Ramos (cell line): ENCODE measurements around the gene RAB36.

Experiments used
- in situ Hi-C: fragments of 300-500 bp; cut with MboI; formaldehyde crosslinking; loops from one replicate; pipeline ENCODE4 v1.14.3; 2022; ENCODE audit warnings: low sequenced_read_pairs; ENCODE audit not compliant: unreplicated experiment

RAB36 gene

GRCh38 chr22:23153994-23154393 is 8.7 kb downstream of the RAB36 start:
- in situ Hi-C loops = loop anchor here (25.0 kb wide), 1 partner anchor 383 kb away; no protein-coding TSS in a partner anchor

- in situ Hi-C loops = loop anchor here (25.0 kb wide), 1 partner anchor 383 kb away; no protein-coding TSS in a partner anchor
Observed at GRCh38 chr22:23154461-23154860, 9.2 kb downstream of the RAB36 start.

- in situ Hi-C loops = loop anchor here (25.0 kb wide), 1 partner anchor 382 kb away; no protein-coding TSS in a partner anchor
Observed at GRCh38 chr22:23155143-23155542, 9.9 kb downstream of the RAB36 start.

- in situ Hi-C loops = loop anchor here (25.0 kb wide), 1 partner anchor 381 kb away; no protein-coding TSS in a partner anchor
Observed at GRCh38 chr22:23155831-23156230, 10.6 kb downstream of the RAB36 start.

GRCh38 chr22:23156286-23156685 is 11.0 kb downstream of the RAB36 start:
- in situ Hi-C loops = loop anchor here (25.0 kb wide), 1 partner anchor 381 kb away; no protein-coding TSS in a partner anchor

GRCh38 chr22:23157560-23158515 is 12.6 kb downstream of the RAB36 start:
- in situ Hi-C loops = loop anchor here (25.0 kb wide), 1 partner anchor 379 kb away; no protein-coding TSS in a partner anchor

GRCh38 chr22:23158516-23159290 is 13.4 kb downstream of the RAB36 start:
- in situ Hi-C loops = loop anchor here (25.0 kb wide), 1 partner anchor 379 kb away; no protein-coding TSS in a partner anchor

- in situ Hi-C loops = loop anchor here (25.0 kb wide), 1 partner anchor 378 kb away; no protein-coding TSS in a partner anchor
Observed at GRCh38 chr22:23159291-23159630, 14.0 kb downstream of the RAB36 start.

GRCh38 chr22:23161029-23161428 is 15.8 kb downstream of the RAB36 start:
- in situ Hi-C loops = loop anchor here (25.0 kb wide), 1 partner anchor 376 kb away; no protein-coding TSS in a partner anchor

- in situ Hi-C loops = loop anchor here (25.0 kb wide), 1 partner anchor 376 kb away; no protein-coding TSS in a partner anchor
Observed at GRCh38 chr22:23161574-23161973, 16.3 kb downstream of the RAB36 start.

GRCh38 chr22:23163665-23164064 is 18.4 kb downstream of the RAB36 start:
- in situ Hi-C loops = loop anchor here (25.0 kb wide), 1 partner anchor 374 kb away; no protein-coding TSS in a partner anchor

- in situ Hi-C loops = loop anchor here (25.0 kb wide), 1 partner anchor 373 kb away; no protein-coding TSS in a partner anchor
Observed at GRCh38 chr22:23164091-23164490, 18.8 kb downstream of the RAB36 start.

- in situ Hi-C loops = loop anchor here (25.0 kb wide), 1 partner anchor 371 kb away; no protein-coding TSS in a partner anchor
Observed at GRCh38 chr22:23166042-23166831, 21.0 kb downstream of the RAB36 start.

- in situ Hi-C loops = loop anchor here (25.0 kb wide), 1 partner anchor 370 kb away; no protein-coding TSS in a partner anchor
Observed at GRCh38 chr22:23166841-23167616, 21.8 kb downstream of the RAB36 start.

GRCh38 chr22:23168391-23169042 is 23.2 kb downstream of the RAB36 start:
- in situ Hi-C loops = loop anchor here (25.0 kb wide), 1 partner anchor 369 kb away; no protein-coding TSS in a partner anchor

GRCh38 chr22:23169043-23169406 is 23.7 kb downstream of the RAB36 start:
- in situ Hi-C loops = loop anchor here (25.0 kb wide), 1 partner anchor 368 kb away; no protein-coding TSS in a partner anchor

- in situ Hi-C loops = loop anchor here (5.0 kb wide), 2 partner anchors 101 to 216 kb away; no protein-coding TSS in a partner anchor
Observed at GRCh38 chr22:23175817-23176644, 30.8 kb downstream of the RAB36 start.
